Psoas muscle (tissue), 8 donors: ENCODE data around the gene RNF130. TPM values are rescaled to one million over a fixed set of nuclear protein-coding genes. Genes with fewer than 3 reads are reported as not detected.

Experiments used
- ATAC-seq, 4 donors: fragments of 200-7000 bp; cut with Tn5 transposase; one replicate each; pipeline ENCODE4 v1.9.1; 2020; ENCODE audit warnings: moderate library complexity in 3 of 4, mild to moderate bottlenecking in 2 of 4
- DNase-seq, 2 donors: peaks; one replicate each; pipeline ENCODE4 v3.0.0-alpha.2; 2020
- H3K27ac ChIP-seq: fragments of 200-600 bp; one replicate; pipeline ENCODE4 v1.8.0; 2022
- H3K27me3 ChIP-seq, 3 donors: fragments of 200-600 bp in 1 of 3; one replicate each; pipeline versions ENCODE4 v1.6.1 to v1.8.0; 2013 to 2022; ENCODE audit warnings: low read length in 2 of 3, mild to moderate bottlenecking in 2 of 3, moderate library complexity in 1 of 3; ENCODE audit not compliant: insufficient read depth in 3 of 3
- H3K36me3 ChIP-seq, 2 donors: fragments of 200-600 bp in 1 of 2; one replicate each; pipeline versions ENCODE4 v1.6.1 to v1.8.0; 2013 to 2022; ENCODE audit warnings: low read depth in 1 of 2, mild to moderate bottlenecking in 1 of 2, moderate library complexity in 1 of 2; ENCODE audit not compliant: insufficient read depth in 1 of 2
- H3K4me1 ChIP-seq: fragments of 200-600 bp; one replicate; pipeline ENCODE4 v1.8.0; 2022
- H3K4me3 ChIP-seq: fragments of 200-600 bp; one replicate; pipeline ENCODE4 v1.8.0; 2022; ENCODE audit warnings: mild to moderate bottlenecking
- H3K9me3 ChIP-seq: fragments of 200-600 bp; one replicate; pipeline ENCODE4 v1.8.0; 2022
- CTCF ChIP-seq: fragments of 200-600 bp; IDR thresholded peaks from one replicate; pipeline ENCODE4 v1.8.0; 2022; ENCODE audit warnings: antibody characterized with exemption
- WGBS, 3 donors: extraction: QIAGEN DNeasy Blood & Tissue Kit; methylation state at CpG; one replicate each; pipeline versions ENCODE4 v1.1.6 to v1.1.7; 2013; 5-methylcytosine and 5-hydroxymethylcytosine counted together
- intact Hi-C, 2 donors: fragments of 100-400 bp; cut with DNase I; formaldehyde crosslinking; loops; one replicate each; pipeline versions ENCODE4 v1.11.0 to v1.14.2; 2022
- polyA plus RNA-seq, 3 donors: library from polyadenylated mRNA; stranded (reverse); fragments of 200-250 nt; gene quantifications; one replicate each; pipeline ENCODE4 v1.2.3, GENCODE V29; 2013
- total RNA-seq, 4 donors: library from RNA; stranded (reverse); fragmentation: NEBNext Ultra II Directional in 2 of 4; extraction: Animal tissue kit (Norgen Biotek cat#: 25700) in 2 of 4; gene quantifications; one replicate each; pipeline versions ENCODE4 v1.2.1 to v1.2.4, GENCODE V29; 2021 to 2023
- donor health status: healthy with polysubstance abuse.
- donor health status: DM: no; HTN: no; CAD: no; lungs with moderate emphysema.
- donor health status: Bipolar disorder and iron deficiency.
- donor health status: healthy.
- donor health status: DM: yes; HTN: yes; CAD: no.
- donor health status: DM: no; HTN: no; CAD: no.
- donor health status: DM: no; HTN: no; CAD: no.
- donor health status: DM: yes; HTN: yes; CAD: no.

The RNF130 gene
- total and polyA plus RNA-seq, 7 donors = 34.1 to 45.3 (median 37.2) TPM

DNA sequence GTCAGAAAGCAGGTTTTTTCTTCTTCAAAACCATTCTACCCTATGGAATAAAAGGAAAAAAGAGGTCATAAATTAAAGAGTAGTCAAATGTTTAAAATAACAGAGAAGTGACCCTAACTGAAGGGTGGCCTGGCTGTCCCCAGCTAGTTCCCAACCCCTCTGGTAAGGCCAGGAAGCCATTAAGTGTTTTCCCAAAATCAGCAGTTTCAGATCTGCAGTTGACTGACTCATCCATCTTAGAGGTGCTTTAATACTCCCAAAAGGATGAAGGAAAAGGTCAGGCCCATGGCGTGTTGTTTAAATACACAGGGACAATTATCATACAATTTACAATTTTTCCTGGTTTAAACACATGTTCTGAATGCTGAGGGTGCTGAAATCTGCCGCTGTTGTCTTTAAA is 115.9 kb downstream of the RNF130 start:
- WGBS, 3 donors = 84 to 90% (median 88%) methylated on average over 2 of the region's 2 CpGs
- DNase-seq = no peak
- Histone ChIP-seq H3K4me1 (peaks cover 11% of the 10 kb centered on the region), H3K27ac (no peak overlapping the region), H3K27me3 (no peaks in the 10 kb centered on the region), H3K4me3 (no peak overlapping the region), H3K36me3 (peaks cover 0 to 7% of the 10 kb centered on the region in 2 donors), H3K9me3 (no peaks in the 10 kb centered on the region)
- no peak for TF ChIP-seq CTCF
- intact Hi-C loops = no loop called here
- ATAC-seq = no peak

DNA sequence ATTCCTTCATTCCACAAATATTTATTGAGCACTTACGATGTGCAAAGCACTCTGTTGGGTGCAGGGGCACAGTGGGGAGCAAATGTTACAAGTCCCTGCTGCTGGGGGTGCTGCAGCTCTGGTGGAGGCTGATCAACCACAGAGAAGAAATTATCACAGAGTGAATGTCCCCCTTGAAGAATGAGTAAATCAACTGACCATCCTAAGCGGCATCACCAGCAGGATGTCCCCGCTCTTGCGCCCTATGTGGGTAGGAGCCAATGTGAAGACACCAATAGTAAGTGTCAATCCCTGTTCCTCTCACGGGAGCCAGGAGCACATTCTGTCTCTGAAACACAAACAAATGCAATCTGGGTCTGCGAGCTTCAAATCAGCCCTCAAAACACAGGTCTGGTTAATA is 116.5 kb downstream of the RNF130 start:
- DNase-seq (peak in 1 of 2 donors; percentile 54), ATAC-seq (peak in 3 of 4 donors; percentile 59 to 94 (median 85))
- 62 to 89% (median 74%) methylated on average over 6 of the region's 6 CpGs for WGBS, 3 donors
- Histone ChIP-seq H3K27me3 (no peaks in the 10 kb centered on the region), H3K9me3 (no peaks in the 10 kb centered on the region), H3K27ac (no peak overlapping the region), H3K4me1 (peaks cover 11% of the 10 kb centered on the region), H3K4me3 (no peak overlapping the region), H3K36me3 (peaks cover 0 to 3% of the 10 kb centered on the region in 2 donors)
- intact Hi-C loops = no loop called here
- TF ChIP-seq CTCF = no peak

GRCh38 chr5:179954434-179954833 is 117.1 kb downstream of the RNF130 start:
- WGBS, 3 donors = 67 to 84% (median 71%) methylated on average over 6 of the region's 6 CpGs
- Histone ChIP-seq H3K9me3 (no peaks in the 10 kb centered on the region), H3K27me3 (no peaks in the 10 kb centered on the region), H3K36me3 (peaks cover 0 to 3% of the 10 kb centered on the region in 2 donors), H3K4me3 (no peak overlapping the region), H3K27ac (no peak overlapping the region), H3K4me1 (peaks cover 11% of the 10 kb centered on the region)
- DNase-seq (no peak), ATAC-seq (peak in 3 of 4 donors; percentile 40 to 89 (median 79))
- intact Hi-C loops = no loop called here
- no peak for TF ChIP-seq CTCF

- ATAC-seq (peak in 2 of 4 donors; percentile 40 to 51), DNase-seq (no peak)
- WGBS, 3 donors = 89 to 96% (median 91%) methylated on average over 4 of the region's 4 CpGs
- intact Hi-C loops = no loop called here
- no peaks in the 10 kb centered on the region for H3K27me3 ChIP-seq
- no peak for TF ChIP-seq CTCF
- peaks cover 11% of the 10 kb centered on the region for H3K4me1 ChIP-seq
- H3K27ac ChIP-seq = no peak overlapping the region
- no peak overlapping the region for H3K4me3 ChIP-seq
- peaks cover 0 to 3% of the 10 kb centered on the region in 2 donors for H3K36me3 ChIP-seq
- H3K9me3 ChIP-seq = no peaks in the 10 kb centered on the region
These were observed 117.6 kb downstream of the RNF130 start for GRCh38 chr5:179953987-179954386.

- no peak overlapping the region for H3K27ac ChIP-seq
- 94 to 97% (median 96%) methylated on average over 13 of the region's 13 CpGs for WGBS, 3 donors
- no peak for TF ChIP-seq CTCF
- H3K4me3 ChIP-seq = no peak overlapping the region
- intact Hi-C loops = no loop called here
- no peak for ATAC-seq
- no peaks in the 10 kb centered on the region for H3K27me3 ChIP-seq
- no peaks in the 10 kb centered on the region for H3K36me3 ChIP-seq
- H3K9me3 ChIP-seq = no peaks in the 10 kb centered on the region
- DNase-seq = no peak
- no peaks in the 10 kb centered on the region for H3K4me1 ChIP-seq
These were observed 134.4 kb downstream of the RNF130 start for GRCh38 chr5:179936976-179937681.
